Loucy (cell line): ENCODE data around the gene TRIM63.

Experiments
- EZH2phosphoT487 ChIP-seq: fragments of 200-600 bp; IDR thresholded peaks from 2 replicates; pipeline ENCODE4 v1.6.1; 2018; ENCODE audit warnings: antibody characterized with exemption, mild to moderate bottlenecking, moderate library complexity, borderline replicate concordance
- TF ChIP-seq, protein P1 (sequence below): fragments of 200-600 bp; sonication (generic); conservative IDR thresholded peaks from 2 replicates; pipeline ENCODE4 v1.5.1; 2014; ENCODE audit warnings: mild to moderate bottlenecking, antibody characterized with exemption, low read length

DNA sequence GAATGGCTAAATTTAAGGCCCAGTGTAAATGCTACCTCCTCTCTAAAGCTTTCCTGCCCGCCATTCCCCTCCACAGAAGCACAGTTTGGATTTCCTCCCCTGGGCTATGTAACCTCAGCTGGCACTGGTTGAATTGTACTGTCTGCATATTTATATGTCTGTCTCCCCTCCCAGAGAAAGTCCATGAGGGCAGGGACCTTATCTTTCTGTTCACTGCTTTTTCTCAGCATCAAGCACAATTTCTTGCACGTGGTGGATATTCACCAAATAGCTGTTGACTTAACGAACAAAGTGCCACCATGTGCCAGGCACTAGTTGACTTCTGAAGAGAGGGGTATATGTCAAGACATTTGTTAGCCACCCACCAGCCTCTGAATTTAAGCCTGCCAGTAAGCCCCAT, 34.7 kb upstream of the TRIM63 start:
- TF ChIP-seq, protein P1, sequence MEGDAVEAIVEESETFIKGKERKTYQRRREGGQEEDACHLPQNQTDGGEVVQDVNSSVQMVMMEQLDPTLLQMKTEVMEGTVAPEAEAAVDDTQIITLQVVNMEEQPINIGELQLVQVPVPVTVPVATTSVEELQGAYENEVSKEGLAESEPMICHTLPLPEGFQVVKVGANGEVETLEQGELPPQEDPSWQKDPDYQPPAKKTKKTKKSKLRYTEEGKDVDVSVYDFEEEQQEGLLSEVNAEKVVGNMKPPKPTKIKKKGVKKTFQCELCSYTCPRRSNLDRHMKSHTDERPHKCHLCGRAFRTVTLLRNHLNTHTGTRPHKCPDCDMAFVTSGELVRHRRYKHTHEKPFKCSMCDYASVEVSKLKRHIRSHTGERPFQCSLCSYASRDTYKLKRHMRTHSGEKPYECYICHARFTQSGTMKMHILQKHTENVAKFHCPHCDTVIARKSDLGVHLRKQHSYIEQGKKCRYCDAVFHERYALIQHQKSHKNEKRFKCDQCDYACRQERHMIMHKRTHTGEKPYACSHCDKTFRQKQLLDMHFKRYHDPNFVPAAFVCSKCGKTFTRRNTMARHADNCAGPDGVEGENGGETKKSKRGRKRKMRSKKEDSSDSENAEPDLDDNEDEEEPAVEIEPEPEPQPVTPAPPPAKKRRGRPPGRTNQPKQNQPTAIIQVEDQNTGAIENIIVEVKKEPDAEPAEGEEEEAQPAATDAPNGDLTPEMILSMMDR: no peak
- no peak for TF ChIP-seq EZH2phosphoT487
